K562 (cell line): ENCODE data around the gene ZNF625. TPM values are rescaled to one million over a fixed set of nuclear protein-coding genes. Genes with fewer than 3 reads are reported as not detected.

Experiments
- ATAC-seq: fragments of 200-7000 bp; cut with Tn5 transposase; 3 replicates; pipeline ENCODE4 v1.9.1; 2020; ENCODE audit warnings: moderate library complexity
- BruUV-seq: library from RNA; stranded (reverse); fragments of 400-500 nt; replicated peaks from 2 replicates; lab custom pipeline; 2021; lab: Mats Ljungman, UMichigan
- CTCF ChIA-PET: fragments of 300-600 bp; formaldehyde crosslinking; extraction: SDS; loops from one replicate; lab custom pipeline; 2021; ENCODE audit warnings: low intra/inter-chr PET ratio; lab: Yijun Ruan, JAX
- POLR2A ChIA-PET: fragments of 300-600, 350-650 bp; sonication (Branson Sonifier 250); formaldehyde crosslinking; extraction: SDS; loops from one replicate; lab custom pipeline; 2021; ENCODE audit warnings: antibody characterized with exemption, inconsistent platforms; lab: Yijun Ruan, JAX
- DNase-seq, 4 experiments: peaks; one replicate each; pipeline versions ENCODE4 v3.0.0 to v3.0.0-alpha.2; 2011 to 2018; ENCODE audit warnings: low spot score in 3 of 4, mixed read lengths in 3 of 4; ENCODE audit errors: extremely low read depth in 1 of 4
- FAIRE-seq: peaks from 2 replicates; lab custom pipeline; 2011; peaks lifted over from hg19 to GRCh38; lab: Jason Lieb, UNC
- H2AFZ ChIP-seq: 2 replicates; pipeline ENCODE4 v1.6.0; 2011; ENCODE audit warnings: low read depth, low read length, control low read depth, inconsistent platforms
- H3K27ac ChIP-seq: fragments of 200-600 bp; 3 replicates; pipeline ENCODE4 v1.8.0; 2011; ENCODE audit warnings: low read depth, mild to moderate bottlenecking, control low read depth, inconsistent platforms, low read length, moderate library complexity, mixed read lengths; ENCODE audit errors: extremely low read depth
- H3K27me3 ChIP-seq, 2 experiments: fragments of 300-600 bp in 1 of 2; 2 replicates in 1 of 2; 3 replicates in 1 of 2; pipeline versions ENCODE4 v1.6.0 to v1.8.0; 2011; ENCODE audit warnings: inconsistent platforms in 2 of 2, low read length in 2 of 2, mild to moderate bottlenecking in 1 of 2, mixed read lengths in 1 of 2, moderate library complexity in 1 of 2; ENCODE audit not compliant: control insufficient read depth in 2 of 2, insufficient read depth in 2 of 2
- H3K36me3 ChIP-seq: fragments of 300-600 bp; 3 replicates; pipeline ENCODE4 v1.8.0; 2011; ENCODE audit warnings: mild to moderate bottlenecking, low read length, inconsistent platforms; ENCODE audit not compliant: control insufficient read depth, insufficient read depth
- H3K4me1 ChIP-seq, 2 experiments: fragments of 200-600 bp in 1 of 2; replicated peaks in 1 of 2; 2 replicates in 1 of 2; 3 replicates in 1 of 2; pipeline versions ENCODE4 v1.5.1 to v1.8.0; 2011; ENCODE audit warnings: inconsistent platforms in 2 of 2, low read length in 2 of 2, mild to moderate bottlenecking in 1 of 2, mixed read lengths in 1 of 2, moderate library complexity in 1 of 2; ENCODE audit not compliant: control insufficient read depth in 2 of 2, insufficient read depth in 2 of 2
- H3K4me2 ChIP-seq: 2 replicates; pipeline ENCODE4 v1.6.1; 2011; ENCODE audit warnings: low read length, control low read depth, inconsistent platforms, mixed read lengths; ENCODE audit not compliant: insufficient read depth
- H3K4me3 ChIP-seq: fragments of 200-600 bp; sonication (generic), shearing (Covaris generic); 2 replicates; pipeline ENCODE4 v1.5.1; 2016; ENCODE audit warnings: control low read depth, inconsistent platforms
- H3K79me2 ChIP-seq: fragments of 200-600 bp; 3 replicates; pipeline ENCODE4 v1.8.0; 2011; ENCODE audit warnings: low read length, inconsistent platforms; ENCODE audit not compliant: control insufficient read depth, insufficient read depth
- H3K9ac ChIP-seq, 2 experiments: 2 replicates each; pipeline versions ENCODE4 v1.6.0 to v1.6.1; 2011; ENCODE audit warnings: low read depth in 2 of 2, low read length in 2 of 2, control low read depth in 1 of 2, inconsistent platforms in 1 of 2, mild to moderate bottlenecking in 1 of 2, mixed read lengths in 1 of 2; ENCODE audit not compliant: insufficient read depth in 1 of 2
- H3K9me1 ChIP-seq: one replicate; pipeline ENCODE4 v1.6.0; 2011; ENCODE audit warnings: inconsistent platforms, mild to moderate bottlenecking, low read length, moderate library complexity; ENCODE audit not compliant: control insufficient read depth, insufficient read depth
- H3K9me3 ChIP-seq: replicated peaks from 2 replicates; pipeline ENCODE4 v1.5.1; 2011; ENCODE audit warnings: low read depth, low read length, inconsistent platforms; ENCODE audit not compliant: control insufficient read depth, insufficient read depth
- H4K20me1 ChIP-seq: replicated peaks from 2 replicates; pipeline ENCODE4 v1.6.1; 2011; ENCODE audit warnings: low read length, inconsistent platforms, mixed read lengths; ENCODE audit not compliant: control insufficient read depth, insufficient read depth
- CREB1 ChIP-seq, 2 experiments: sonication (generic) in 1 of 2; formaldehyde crosslinking in 1 of 2; IDR thresholded peaks; 2 replicates each; pipeline versions ENCODE4 v1.6.1 to v1.8.0; 2012 to 2022; ENCODE audit warnings: inconsistent platforms in 1 of 2, mild to moderate bottlenecking in 1 of 2, missing genetic modification reagents in 1 of 2, moderate library complexity in 1 of 2
- CTCF ChIP-seq, 3 experiments: IDR thresholded peaks in 2 of 3; conservative IDR thresholded peaks in 1 of 3; 2 replicates each; pipeline ENCODE4 v1.5.1; 2011 to 2012; ENCODE audit warnings: low read length in 3 of 3, mild to moderate bottlenecking in 3 of 3, control low read depth in 2 of 3, improper control_type of control experiment in 1 of 3, inconsistent platforms in 1 of 3, low read depth in 1 of 3, mixed read lengths in 1 of 3, moderate library complexity in 1 of 3; ENCODE audit not compliant: insufficient read depth in 2 of 3
- E4F1 ChIP-seq: fragments of 250-450 bp; sonication (Bioruptor Pico); IDR thresholded peaks from 2 replicates; pipeline ENCODE4 v1.5.0; 2021; ENCODE audit warnings: mild to moderate bottlenecking, borderline replicate concordance
- PYGO2 ChIP-seq: fragments of 450-650 bp; IDR thresholded peaks from 2 replicates; pipeline ENCODE4 v1.6.1; 2016; ENCODE audit warnings: mild to moderate bottlenecking, missing genetic modification characterization, moderate library complexity, missing compliant biosample characterization
- RAD21 ChIP-seq, 2 experiments: fragments of 250-450 bp in 1 of 2; fragments of 450-650 bp in 1 of 2; sonication (Bioruptor Pico) in 1 of 2; formaldehyde crosslinking in 1 of 2; IDR thresholded peaks in 1 of 2; conservative IDR thresholded peaks in 1 of 2; 2 replicates each; pipeline versions ENCODE4 v1.4.0 to v1.8.0; 2020 to 2022; ENCODE audit warnings: mild to moderate bottlenecking in 2 of 2, moderate library complexity in 1 of 2
- ZNF740 ChIP-seq, 3 experiments: fragments of 200-800 bp in 1 of 3; sonication (Bioruptor generic) in 1 of 3; sonication (generic) in 1 of 3; formaldehyde crosslinking in 1 of 3; IDR thresholded peaks; 2 replicates each; pipeline versions ENCODE4 v1.6.1 to v1.8.0; 2016 to 2022; ENCODE audit warnings: mild to moderate bottlenecking in 2 of 3, missing compliant biosample characterization in 2 of 3, missing genetic modification characterization in 2 of 3, missing genetic modification reagents in 1 of 3
- WGBS: fragments of 100-300 bp; shearing (Covaris generic); methylation state at CpG from one replicate; pipeline ENCODE4 v1.1.6; 2016; ENCODE audit warnings: low coverage, mixed read lengths; ENCODE audit not compliant: insufficient coverage; ENCODE audit errors: missing lambda C conversion rate; 5-methylcytosine and 5-hydroxymethylcytosine counted together
- in situ Hi-C: fragments of 300-500 bp; cut with MboI; formaldehyde crosslinking; loops from 4 replicates; pipeline ENCODE4 v1.15.0; 2018; ENCODE audit warnings: inconsistent platforms, mixed read lengths
- intact Hi-C: fragments of 100-400 bp; cut with micrococcal nuclease; formaldehyde crosslinking; loops from 2 replicates; pipeline ENCODE4 v1.14.2; 2022
- polyA plus RNA-seq, 8 experiments: library from polyadenylated mRNA; depleted of rRNA in 4 of 8; stranded (reverse) in 5 of 8; unstranded in 3 of 8; fragments of >200 nt; fragmentation: Nextera tagmentation in 2 of 8; fragmentation: Illumina TruSeq in 1 of 8; extraction: Ambion mirVana in 2 of 8; extraction: Trizol in 1 of 8; gene quantifications; 2 replicates each; pipeline versions ENCODE4 v1.2.1 to v1.2.3, GENCODE V29; 2011 to 2014; ENCODE audit warnings: inconsistent platforms in 1 of 8, missing spikeins in 1 of 8
- total RNA-seq, 7 experiments: library from RNA; depleted of rRNA in 6 of 7; stranded (reverse); fragments of >200 nt in 6 of 7; fragmentation: Illumina TruSeq in 2 of 7; extraction: Trizol in 2 of 7; gene quantifications; 2 replicates each; pipeline versions ENCODE4 v1.2.1 to v1.2.3, GENCODE V29; 2011 to 2021; ENCODE audit warnings: low replicate concordance in 1 of 7

ZNF625 gene
- total and polyA plus RNA-seq, 9 of the 15 experiments (the other 6 are each of a cell fraction or from before 2014, with no cell fraction given) = 0.07 to 0.09 TPM; not detected in 7

GRCh38 chr19:12137221-12137940 is 19.2 kb downstream of the ZNF625 start:
- Histone ChIP-seq H3K27me3 (no peaks in the 10 kb centered on the region), H3K4me1 (peaks cover 5 to 12% of the 10 kb centered on the region in 2 experiments; a peak in 4 of 5 replicates), H3K27ac (no peak overlapping the region), H3K4me3 (no peak overlapping the region), H3K4me2 (no peak overlapping the region), H2AFZ (no peak overlapping the region), H3K79me2 (no peaks in the 10 kb centered on the region; the same call in 2 of the 3 replicates), H3K36me3 (peaks cover 27% of the 10 kb centered on the region; the same call in 2 of the 3 replicates), H3K9me1 (no peaks in the 10 kb centered on the region), H3K9ac (no peak overlapping the region), H3K9me3 (peaks cover 11% of the 10 kb centered on the region), H4K20me1 (no peaks in the 10 kb centered on the region)
- CTCF ChIA-PET = interaction anchor here (1.0 kb wide), 1 partner anchor 256 kb away, joined by 4 read pairs; no protein-coding TSS in a partner anchor
- in situ Hi-C loops (no loop called here), intact Hi-C loops (no loop called here)
- FAIRE-seq (peak; percentile 79), ATAC-seq (peak; percentile 24; the same call in 1 of the 3 replicates), DNase-seq (peak in 3 of 4 experiments; percentile 13 to 35 (median 18))
- BruUV-seq = no TSS peak
- POLR2A ChIA-PET = interaction anchor here (0.6 kb wide), 1 partner anchor 46 kb away, joined by 3 read pairs; no protein-coding TSS in a partner anchor
- WGBS = 60% methylated on average over 6 of the region's 7 CpGs
- TF ChIP-seq ZNF740 (CRISPR knock-in tag; IDR thresholded peaks at IDR 0.05) = peak; percentile 92
- TF ChIP-seq ZNF740 (tag; IDR thresholded peaks at IDR 0.05) = no peak
- no peak for TF ChIP-seq CREB1 (IDR thresholded peaks at IDR 0.05)
- no peak for TF ChIP-seq CREB1 (CRISPR knock-in tag; IDR thresholded peaks at IDR 0.05)
- TF ChIP-seq RAD21 (CRISPR knock-in tag; conservative IDR thresholded peaks at IDR 0.05 in 1 of 2, IDR thresholded peaks at IDR 0.05 in 1 of 2) = peak in 1 of 2 experiments; percentile 48; a peak in 2 of 4 replicates
- TF ChIP-seq CTCF (IDR thresholded peaks at IDR 0.05 in 2 of 3, conservative IDR thresholded peaks at IDR 0.05 in 1 of 3; ENCODE audit: insufficient read depth in 2 of 3, low read depth in 1 of 3, low read length in 3 of 3) = peak; percentile 62 to 93 (median 76)
- no peak for TF ChIP-seq PYGO2 (tag)
- no peak for TF ChIP-seq E4F1
